A673 (cell line): Measurements from ENCODE around the gene PALLD.

Source experiments
- EZH2 ChIP-seq: fragments of 200-600 bp; sonication (generic); IDR thresholded peaks from 2 replicates; pipeline ENCODE4 v1.6.1; 2017; ENCODE audit warnings: borderline replicate concordance, low read depth, mild to moderate bottlenecking, mixed read lengths, antibody characterized with exemption, low read length; ENCODE audit not compliant: poor library complexity, severe bottlenecking
- TF ChIP-seq, protein P1 (sequence below): fragments of 300-800, 200-600 bp; sonication (generic); conservative IDR thresholded peaks from 2 replicates; pipeline ENCODE4 v1.5.1; 2017; ENCODE audit warnings: low read depth, mild to moderate bottlenecking, antibody characterized with exemption, low read length, moderate library complexity, mixed read lengths

DNA sequence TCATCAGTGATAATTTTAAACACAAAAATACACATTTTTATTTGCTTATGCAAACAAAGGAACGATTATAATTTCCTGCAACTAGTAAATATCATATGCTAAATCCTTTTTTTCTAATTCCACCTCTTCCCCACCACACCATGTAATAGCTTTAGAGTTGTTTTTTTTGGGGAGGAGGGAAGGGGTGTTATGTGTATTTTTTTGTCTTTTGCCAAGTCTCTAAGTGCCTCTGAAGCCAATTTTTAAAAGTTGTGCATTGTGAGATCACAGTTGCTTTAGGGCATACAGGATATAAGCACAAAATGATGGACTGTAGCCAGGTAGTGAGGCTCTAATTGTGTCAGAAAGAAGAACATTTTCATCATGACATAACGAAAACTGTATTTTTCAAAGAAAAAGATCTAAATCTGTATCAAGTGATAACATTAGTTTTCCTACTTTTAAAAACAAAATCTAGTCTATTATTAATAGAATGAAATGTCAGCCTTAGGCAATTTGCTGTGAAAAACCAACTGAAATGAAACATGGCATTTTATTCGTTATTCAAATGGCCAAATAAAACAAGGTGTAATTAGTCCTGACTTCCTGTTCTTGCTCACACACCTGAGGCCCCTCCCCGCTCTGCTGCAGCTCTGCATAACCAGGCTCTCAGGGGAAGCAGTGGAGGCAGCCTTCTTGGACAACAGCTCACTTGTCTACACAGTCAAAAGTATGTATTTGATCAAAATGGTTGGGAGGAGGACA, 157.4 kb downstream of the PALLD start:
- TF ChIP-seq, protein P1, sequence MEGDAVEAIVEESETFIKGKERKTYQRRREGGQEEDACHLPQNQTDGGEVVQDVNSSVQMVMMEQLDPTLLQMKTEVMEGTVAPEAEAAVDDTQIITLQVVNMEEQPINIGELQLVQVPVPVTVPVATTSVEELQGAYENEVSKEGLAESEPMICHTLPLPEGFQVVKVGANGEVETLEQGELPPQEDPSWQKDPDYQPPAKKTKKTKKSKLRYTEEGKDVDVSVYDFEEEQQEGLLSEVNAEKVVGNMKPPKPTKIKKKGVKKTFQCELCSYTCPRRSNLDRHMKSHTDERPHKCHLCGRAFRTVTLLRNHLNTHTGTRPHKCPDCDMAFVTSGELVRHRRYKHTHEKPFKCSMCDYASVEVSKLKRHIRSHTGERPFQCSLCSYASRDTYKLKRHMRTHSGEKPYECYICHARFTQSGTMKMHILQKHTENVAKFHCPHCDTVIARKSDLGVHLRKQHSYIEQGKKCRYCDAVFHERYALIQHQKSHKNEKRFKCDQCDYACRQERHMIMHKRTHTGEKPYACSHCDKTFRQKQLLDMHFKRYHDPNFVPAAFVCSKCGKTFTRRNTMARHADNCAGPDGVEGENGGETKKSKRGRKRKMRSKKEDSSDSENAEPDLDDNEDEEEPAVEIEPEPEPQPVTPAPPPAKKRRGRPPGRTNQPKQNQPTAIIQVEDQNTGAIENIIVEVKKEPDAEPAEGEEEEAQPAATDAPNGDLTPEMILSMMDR, result no peak
- no peak for TF ChIP-seq EZH2
